Thoracic aorta (tissue), 2 donors: ENCODE results near the gene SHROOM4. TPM values are rescaled to one million over a fixed set of nuclear protein-coding genes. Genes with fewer than 3 reads are reported as not detected.

ENCODE experiments used
- ATAC-seq: fragments of 150-250 bp; one replicate; pipeline ENCODE4 v1.8.0; 2017; ENCODE audit warnings: low read depth; ENCODE audit not compliant: insufficient number of reproducible peaks, low FRiP score
- DNase-seq: peaks from one replicate; pipeline ENCODE4 v3.0.0-alpha.2; 2020; ENCODE audit warnings: low spot score
- H3K27ac ChIP-seq, 2 donors: fragments of 200-600 bp; sonication (generic); 1 replicate in 1 of 2; 2 replicates in 1 of 2; pipeline ENCODE4 v1.5.1; 2016; ENCODE audit warnings: mild to moderate bottlenecking in 2 of 2, moderate library complexity in 2 of 2
- H3K27me3 ChIP-seq: fragments of 200-600 bp; sonication (generic); replicated peaks from 2 replicates; pipeline ENCODE4 v1.6.0; 2016; ENCODE audit warnings: mild to moderate bottlenecking; ENCODE audit not compliant: insufficient read depth
- H3K36me3 ChIP-seq: fragments of 200-600 bp; sonication (generic); one replicate; pipeline ENCODE4 v1.5.1; 2016
- H3K4me1 ChIP-seq, 2 donors: fragments of 200-600 bp; sonication (generic); 1 replicate in 1 of 2; 2 replicates in 1 of 2; pipeline versions ENCODE4 v1.5.1 to v1.6.0; 2016; ENCODE audit warnings: low read depth in 2 of 2, mild to moderate bottlenecking in 1 of 2; ENCODE audit not compliant: control insufficient read depth in 1 of 2
- H3K4me3 ChIP-seq: fragments of 200-600 bp; sonication (generic); 2 replicates; pipeline ENCODE4 v1.5.1; 2016; ENCODE audit warnings: mild to moderate bottlenecking
- H3K9me3 ChIP-seq: fragments of 200-600 bp; sonication (generic); 2 replicates; pipeline ENCODE4 v1.5.1; 2016
- CTCF ChIP-seq: fragments of 200-600 bp; sonication (generic); IDR thresholded peaks from one replicate; pipeline ENCODE4 v1.5.1; 2019; ENCODE audit warnings: antibody characterized with exemption
- total RNA-seq, 2 donors: library from RNA; depleted of rRNA; stranded (reverse); fragments of >200 nt; gene quantifications; one replicate each; pipeline versions ENCODE4 v1.1.0 to v1.2.3, GENCODE V29; 2016

Gene SHROOM4
- total RNA-seq, 2 donors from 2014 or later = 16.0 to 24.2 TPM

GRCh38 chrX:50805276-50805675 is 8.7 kb downstream of the SHROOM4 start:
- no peak for ATAC-seq
- H3K4me1 ChIP-seq = no peaks in the 10 kb centered on the region
- no peaks in the 10 kb centered on the region for H3K36me3 ChIP-seq
- H3K4me3 ChIP-seq = no peak overlapping the region
- H3K9me3 ChIP-seq = no peaks in the 10 kb centered on the region
- no peak overlapping the region for H3K27ac ChIP-seq
- no peak for TF ChIP-seq CTCF
- no peak for DNase-seq
- no peaks in the 10 kb centered on the region for H3K27me3 ChIP-seq

- ATAC-seq (no peak), DNase-seq (no peak)
- no peaks in the 10 kb centered on the region for H3K36me3 ChIP-seq
These were observed 12.9 kb downstream of the SHROOM4 start for GRCh38 chrX:50801135-50801534.

DNA sequence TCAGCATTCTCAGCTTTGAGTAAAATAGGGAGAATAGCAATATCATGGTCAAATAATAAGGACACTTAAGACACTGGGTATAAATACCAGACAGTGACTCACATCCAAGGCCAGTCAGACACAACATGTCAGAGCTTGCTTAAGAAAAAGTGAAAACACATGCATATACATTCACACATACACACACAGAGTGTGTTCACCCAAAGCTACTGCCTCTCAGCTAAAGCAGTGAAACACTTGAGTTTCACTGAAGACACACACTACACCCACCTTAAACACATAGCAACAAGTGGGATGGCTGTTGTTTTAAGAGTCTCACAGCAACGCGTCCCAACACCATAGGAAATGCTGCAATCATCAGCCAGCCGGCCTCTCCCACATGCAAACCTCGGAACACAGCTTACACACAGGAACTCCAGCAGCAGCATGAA is 14.4 kb downstream of the SHROOM4 start:
- ATAC-seq = no peak
- DNase-seq = no peak
- no peak for TF ChIP-seq CTCF

More at GRCh38 chrX:50801135-50801534, 12.9 kb downstream of the SHROOM4 start:
- Histone ChIP-seq H3K4me3 (no peak overlapping the region), H3K4me1 (no peaks in the 10 kb centered on the region), H3K27me3 (no peaks in the 10 kb centered on the region), H3K27ac (no peak overlapping the region), H3K9me3 (no peaks in the 10 kb centered on the region)
- no peak for TF ChIP-seq CTCF

DNA sequence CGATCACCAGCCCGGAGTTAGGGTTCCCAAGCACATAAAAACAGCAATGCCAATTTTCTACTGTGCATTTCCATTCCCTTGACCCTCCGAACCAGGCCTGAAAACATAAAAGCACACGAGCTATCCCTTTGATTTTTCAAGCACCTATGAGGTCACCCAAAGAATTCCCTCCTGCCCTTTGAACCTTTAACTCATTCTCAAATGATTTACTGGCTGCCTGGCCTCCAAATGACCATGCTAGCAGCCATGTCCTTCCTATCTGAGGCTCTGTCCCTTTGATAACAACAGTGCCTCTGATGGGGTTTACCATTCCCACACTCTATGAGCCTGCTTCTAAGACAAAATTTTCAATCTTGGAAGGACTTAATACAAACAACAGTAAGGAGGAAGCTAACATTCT is 15.2 kb downstream of the SHROOM4 start:
- TF ChIP-seq CTCF = no peak
- Histone ChIP-seq H3K36me3 (no peaks in the 10 kb centered on the region), H3K27me3 (no peaks in the 10 kb centered on the region), H3K4me1 (no peaks in the 10 kb centered on the region), H3K9me3 (no peaks in the 10 kb centered on the region), H3K27ac (no peak overlapping the region), H3K4me3 (no peak overlapping the region)
- DNase-seq = no peak
- no peak for ATAC-seq

More for the DNA sequence above, 14.4 kb downstream of the SHROOM4 start:
- Histone ChIP-seq H3K36me3 (no peaks in the 10 kb centered on the region), H3K27me3 (no peaks in the 10 kb centered on the region), H3K4me1 (no peaks in the 10 kb centered on the region), H3K27ac (no peak overlapping the region), H3K9me3 (no peaks in the 10 kb centered on the region), H3K4me3 (no peak overlapping the region)

DNA sequence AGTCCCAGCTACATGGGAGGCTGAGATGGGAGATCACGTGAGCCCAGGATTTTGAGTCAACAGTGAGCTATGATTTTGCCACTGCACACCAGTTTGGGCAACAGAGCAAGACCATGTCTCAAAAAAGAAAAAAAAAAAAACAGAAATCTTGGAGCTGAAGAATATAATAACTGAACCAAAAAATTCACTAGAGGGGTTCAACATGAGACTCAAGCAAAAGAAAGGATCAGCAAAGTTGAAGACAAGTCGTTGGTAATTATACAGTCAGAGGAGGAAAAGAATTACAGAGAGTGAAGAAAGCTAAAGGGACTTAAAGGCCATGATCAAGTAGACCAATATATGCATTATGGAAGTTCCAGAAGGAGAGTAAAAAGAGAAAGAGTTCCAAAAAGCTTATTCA is 26.9 kb downstream of the SHROOM4 start:
- Histone ChIP-seq H3K27me3 (no peaks in the 10 kb centered on the region), H3K27ac (no peak overlapping the region), H3K36me3 (no peaks in the 10 kb centered on the region), H3K4me1 (no peaks in the 10 kb centered on the region), H3K4me3 (no peak overlapping the region), H3K9me3 (no peaks in the 10 kb centered on the region)
- DNase-seq (no peak), ATAC-seq (no peak)
- TF ChIP-seq CTCF = no peak
